Measurements from ENCODE around the gene AUTS2.

DNA sequence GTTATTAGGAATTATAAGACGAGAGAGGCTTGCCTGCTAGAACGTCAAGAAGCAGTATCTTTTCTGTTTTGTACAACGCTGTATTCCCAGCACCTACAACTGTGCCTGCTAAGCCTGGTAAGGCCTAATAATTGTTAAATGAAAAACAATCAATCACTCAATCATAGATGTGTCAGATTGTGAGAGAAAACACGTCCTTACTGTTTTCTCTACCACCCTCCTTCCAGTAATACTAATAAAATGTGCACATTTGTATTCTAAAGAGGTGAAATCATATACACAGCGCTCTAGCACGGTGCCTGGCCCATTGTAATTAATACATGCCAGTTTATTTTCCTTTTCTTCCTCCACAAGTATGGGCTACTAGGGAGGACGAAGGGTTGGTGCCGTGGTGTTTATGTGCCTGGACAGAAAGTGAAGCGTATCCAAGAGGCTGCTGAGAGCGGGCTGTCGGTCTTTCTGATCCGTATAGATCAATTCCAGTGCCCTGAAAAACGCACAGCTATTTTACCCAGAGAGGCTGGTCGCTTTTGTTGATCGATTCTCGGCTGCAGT is 1.5 kb upstream of the AUTS2 start:
- TF ChIP-seq EZH2 (IDR thresholded peaks at IDR 0.05; ENCODE audit: insufficient read depth, poor library complexity, severe bottlenecking) (peak; percentile 14), EZH2phosphoT487 (IDR thresholded peaks at IDR 0.05; ENCODE audit: insufficient read depth, low read depth) (no peak)

Measured in GM23248 (cell line).